Hematopoietic multipotent progenitor cell treated with erythropoietin and hydrocortisone succinate and interleukin-3 and kit ligand, for 4 days (in vitro differentiated cells): ENCODE measurements around the gene RHOT2.

Experiments used
- DNase-seq: peaks from one replicate; pipeline ENCODE4 v3.0.0-alpha.2; 2015

Gene RHOT2

DNA sequence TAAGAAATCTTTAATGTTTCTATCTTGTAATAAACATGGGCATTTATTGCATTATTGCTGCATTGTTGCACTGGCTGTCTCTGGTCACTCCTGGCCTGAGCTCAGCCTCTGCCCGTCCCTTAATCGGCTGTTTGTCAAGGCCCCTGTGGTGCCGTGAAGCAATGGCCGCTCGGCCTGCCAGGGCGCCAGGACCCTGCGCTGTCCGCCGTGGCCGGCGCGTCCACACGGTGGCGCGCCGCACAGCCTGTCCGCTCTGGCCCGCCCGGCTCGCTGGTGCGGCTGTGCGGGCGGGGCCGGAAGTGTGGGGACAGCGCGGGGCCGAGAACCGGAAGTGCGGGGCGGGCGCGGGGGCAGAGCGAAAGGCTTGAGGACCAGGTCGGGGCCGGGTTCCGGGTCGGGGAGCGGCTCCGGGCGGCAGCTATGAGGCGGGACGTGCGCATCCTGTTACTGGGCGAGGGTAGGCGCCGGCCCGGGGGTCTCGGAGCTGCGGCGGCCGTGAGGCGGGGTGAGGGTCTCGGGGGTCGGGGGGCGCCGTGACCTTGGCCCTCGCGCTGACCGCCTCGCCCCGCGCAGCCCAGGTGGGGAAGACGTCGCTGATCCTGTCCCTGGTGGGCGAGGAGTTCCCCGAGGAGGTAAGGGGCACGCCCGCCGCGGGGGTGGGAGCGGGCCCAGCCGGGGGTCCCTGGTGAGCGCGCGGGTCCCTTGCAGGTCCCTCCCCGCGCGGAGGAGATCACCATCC, at the start of gene RHOT2:
Gene RHOT2, plus strand, starts transcription at position 353 of the 739 bp plus-strand sequence. Its CDS starts 68 bp downstream, at position 421.
- DNase-seq, result peak; percentile 98

- no peak for DNase-seq
These were observed 48.3 kb upstream of the RHOT2 start for GRCh38 chr16:619476-620100.

DNA sequence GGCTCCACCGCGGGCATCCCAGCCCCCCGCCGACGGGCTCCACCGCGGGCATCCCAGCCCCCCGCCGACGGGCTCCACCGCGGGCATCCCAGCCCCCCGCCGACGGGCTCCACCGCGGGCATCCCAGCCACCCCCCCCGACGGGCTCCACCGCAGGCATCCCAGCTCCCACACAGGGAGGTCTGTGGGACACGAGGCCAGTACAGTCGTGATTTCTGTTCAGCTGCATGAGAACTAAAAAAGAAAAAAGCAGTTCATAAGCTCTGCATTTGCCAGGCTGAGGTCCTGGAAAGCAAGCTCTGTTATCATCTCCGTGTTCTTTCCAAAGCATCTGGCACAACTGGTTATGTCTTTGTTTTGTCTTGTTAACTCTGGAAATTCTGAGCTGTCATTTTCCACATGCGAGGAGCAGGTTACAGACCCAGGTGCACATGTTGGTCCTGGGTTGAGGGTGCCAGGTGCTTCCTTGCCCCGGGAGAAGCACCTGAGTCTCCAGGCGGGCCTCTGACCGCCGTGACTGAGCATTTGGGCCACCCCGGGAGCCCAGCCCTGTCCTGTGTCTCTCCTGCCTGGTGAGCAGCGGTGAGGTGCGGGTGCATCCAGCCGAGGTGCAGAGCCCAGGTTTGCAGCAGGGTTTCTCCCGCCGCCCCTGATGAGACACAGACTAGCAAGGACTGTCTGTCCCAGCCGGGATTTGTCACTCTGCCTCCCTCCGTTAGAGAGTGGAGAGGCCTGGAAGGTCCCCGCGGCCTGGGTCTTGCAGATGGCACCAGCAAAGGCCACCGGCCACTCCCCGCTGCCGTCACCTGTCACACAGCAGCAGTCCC, 47.0 kb upstream of the RHOT2 start:
- no peak for DNase-seq

- no peak for DNase-seq
These were observed 46.3 kb upstream of the RHOT2 start for GRCh38 chr16:621526-622105.

- no peak for DNase-seq
These were observed 45.0 kb upstream of the RHOT2 start for GRCh38 chr16:622920-623280.

- DNase-seq, result no peak
These were observed 43.3 kb upstream of the RHOT2 start for GRCh38 chr16:624526-625070.

- DNase-seq, result no peak
These were observed 42.6 kb upstream of the RHOT2 start for GRCh38 chr16:625117-625976.

GRCh38 chr16:625977-626765, 41.8 kb upstream of the RHOT2 start:
- DNase-seq, result no peak

- DNase-seq, result no peak
These were observed 41.0 kb upstream of the RHOT2 start for GRCh38 chr16:626787-627453.

GRCh38 chr16:627454-628239, 40.3 kb upstream of the RHOT2 start:
- no peak for DNase-seq

GRCh38 chr16:628321-629061, 39.4 kb upstream of the RHOT2 start:
- DNase-seq, result no peak

- no peak for DNase-seq
These were observed 38.6 kb upstream of the RHOT2 start for GRCh38 chr16:629185-629832.

- DNase-seq, result no peak
These were observed 38.1 kb upstream of the RHOT2 start for GRCh38 chr16:629833-630248.

- no peak for DNase-seq
These were observed 37.6 kb upstream of the RHOT2 start for GRCh38 chr16:630249-630814.

GRCh38 chr16:630815-631405, 37.0 kb upstream of the RHOT2 start, which contains the start of gene WFIKKN1:
WFIKKN1 (plus strand) TSS chr16:630985; CDS start chr16:631254, 269 bp downstream.
- peak; percentile 24 for DNase-seq

DNA sequence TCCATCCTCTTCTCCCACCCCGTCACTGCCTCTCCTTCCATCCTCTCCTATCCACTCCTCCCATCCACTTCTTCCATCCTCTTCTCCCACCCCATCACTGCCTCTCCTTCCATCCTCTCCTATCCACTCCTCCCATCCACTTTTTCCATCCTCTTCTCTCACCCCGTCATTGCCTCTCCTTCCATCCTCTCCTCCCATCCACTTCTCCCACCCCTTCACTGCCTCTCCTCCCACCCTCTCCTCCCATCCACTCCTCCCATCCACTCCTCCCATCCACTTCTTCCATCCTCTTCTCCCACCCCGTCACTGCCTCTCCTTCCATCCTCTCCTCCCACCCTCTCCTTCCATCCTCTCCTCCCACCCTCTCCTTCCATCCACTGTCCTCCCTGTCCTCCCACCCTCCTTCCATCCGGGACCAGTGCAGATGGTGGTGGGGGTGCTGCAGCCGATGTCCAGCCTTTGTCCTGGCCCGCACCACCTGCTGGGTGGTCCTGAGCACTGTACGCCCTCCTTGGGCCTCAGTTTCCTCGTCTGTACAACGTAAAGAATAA, 36.0 kb upstream of the RHOT2 start:
- no peak for DNase-seq
